ENCODE measurements around the gene CLASP1.
A peak's percentile ranks its signal among the peaks of the same experiment; 100 is the strongest.

Gene CLASP1

DNA sequence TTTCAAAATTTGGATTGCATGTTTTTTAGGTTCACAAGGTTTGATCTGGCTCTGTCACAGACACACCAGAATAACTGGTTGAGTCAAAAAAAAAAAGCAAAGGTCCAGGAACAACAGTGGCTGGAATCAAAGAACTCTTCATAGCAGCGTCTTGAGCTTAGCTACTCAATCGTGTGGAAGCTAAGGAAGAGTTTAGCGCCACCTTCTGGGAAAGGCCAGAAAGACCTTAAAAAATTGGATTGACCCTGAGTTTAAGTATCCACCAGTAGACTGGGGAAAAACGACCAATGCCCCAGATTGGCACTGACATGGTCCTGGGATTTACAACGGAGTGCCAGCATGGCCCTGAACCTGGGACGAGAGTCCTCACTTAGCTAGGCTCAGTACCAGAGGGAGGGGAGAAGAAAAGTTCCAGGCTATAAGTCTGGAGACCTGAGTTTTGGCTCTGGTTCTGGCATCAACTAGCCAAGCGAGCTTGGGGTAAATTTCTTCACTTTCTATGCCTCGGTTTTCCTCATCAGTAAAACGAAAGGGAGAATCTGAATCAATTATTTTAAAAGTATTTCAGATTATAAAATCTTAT, 293.1 kb downstream of the CLASP1 start:
- peak; percentile 89 for TF ChIP-seq CTCF (conservative IDR thresholded peaks at IDR 0.05; ENCODE audit: control insufficient read depth, insufficient read depth, low read depth, low read length)
- H3K4me3 ChIP-seq (ENCODE audit: control insufficient read depth, low read depth, low read length): no peak overlapping the region
- DNase-seq (ENCODE audit: low read depth): peak; percentile 75

DNA sequence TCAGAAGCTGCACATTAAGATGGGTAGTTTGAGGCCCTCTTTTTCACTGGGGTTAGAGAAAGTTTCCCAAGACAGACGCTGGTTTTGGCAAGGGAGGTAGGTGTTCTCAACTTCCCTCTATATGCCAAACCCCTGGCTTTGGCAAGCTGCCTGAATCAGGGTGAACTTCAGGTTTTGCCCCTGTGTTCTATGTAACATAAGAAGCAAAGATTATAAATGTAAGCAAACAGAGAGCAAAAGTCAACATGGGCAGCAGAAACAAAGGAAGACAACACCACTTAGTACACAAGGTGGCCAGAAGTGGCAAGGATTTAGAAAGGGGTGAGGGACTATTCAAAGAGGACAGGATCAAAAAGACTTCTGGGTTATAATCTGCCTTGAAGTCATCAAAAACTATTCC, 293.8 kb downstream of the CLASP1 start:
- no peak for TF ChIP-seq CTCF (conservative IDR thresholded peaks at IDR 0.05; ENCODE audit: control insufficient read depth, insufficient read depth, low read depth, low read length)
- no peak for DNase-seq (ENCODE audit: low read depth)
- H3K4me3 ChIP-seq (ENCODE audit: control insufficient read depth, low read depth, low read length): no peak overlapping the region

DNA sequence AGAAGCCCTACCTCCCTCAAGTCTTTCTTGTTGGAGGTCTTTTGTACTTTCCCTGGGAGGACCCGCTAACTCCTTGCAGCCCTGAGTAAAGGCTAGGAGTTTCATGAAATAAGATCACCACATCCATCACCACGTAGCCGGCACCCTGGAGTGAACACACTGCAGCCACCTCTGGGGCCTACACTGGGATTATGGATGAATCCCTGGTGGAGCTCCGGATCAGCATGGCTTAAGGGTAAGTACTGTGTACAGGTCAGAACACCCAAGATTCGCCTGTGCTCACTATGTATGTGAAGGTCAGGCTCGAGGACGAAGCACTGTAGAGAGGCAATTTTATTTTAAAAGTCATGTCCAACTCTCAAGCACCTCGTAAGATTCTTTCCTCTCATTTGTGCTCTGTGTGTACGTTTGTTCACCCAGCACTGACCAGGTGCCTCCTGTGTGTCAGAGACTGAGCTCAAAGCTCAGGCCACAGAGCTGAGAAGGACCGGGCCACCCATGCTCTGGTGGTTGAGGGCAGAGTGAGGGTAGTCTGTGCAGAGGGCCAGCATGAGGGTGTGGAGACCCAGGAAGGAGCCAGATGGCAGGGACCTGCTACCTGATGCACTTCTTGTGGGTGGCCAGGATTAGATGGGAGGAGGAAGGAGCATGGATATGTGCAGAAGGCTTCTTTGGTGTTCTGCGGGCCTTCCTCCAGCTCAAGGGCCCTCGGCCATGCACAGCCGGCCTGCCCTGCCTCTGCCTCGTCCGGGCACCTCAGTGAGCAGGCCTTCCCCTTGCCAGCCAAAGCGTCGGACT, 297.5 kb downstream of the CLASP1 start:
- no peak overlapping the region for H3K4me3 ChIP-seq (ENCODE audit: control insufficient read depth, low read depth, low read length)
- no peak for DNase-seq (ENCODE audit: low read depth)
- TF ChIP-seq CTCF (conservative IDR thresholded peaks at IDR 0.05; ENCODE audit: control insufficient read depth, insufficient read depth, low read depth, low read length): no peak

GRCh38 chr2:121350890-121351289, 298.4 kb downstream of the CLASP1 start:
- TF ChIP-seq CTCF (conservative IDR thresholded peaks at IDR 0.05; ENCODE audit: control insufficient read depth, insufficient read depth, low read depth, low read length): no peak
- no peak for DNase-seq (ENCODE audit: low read depth)
- no peak overlapping the region for H3K4me3 ChIP-seq (ENCODE audit: control insufficient read depth, low read depth, low read length)

DNA sequence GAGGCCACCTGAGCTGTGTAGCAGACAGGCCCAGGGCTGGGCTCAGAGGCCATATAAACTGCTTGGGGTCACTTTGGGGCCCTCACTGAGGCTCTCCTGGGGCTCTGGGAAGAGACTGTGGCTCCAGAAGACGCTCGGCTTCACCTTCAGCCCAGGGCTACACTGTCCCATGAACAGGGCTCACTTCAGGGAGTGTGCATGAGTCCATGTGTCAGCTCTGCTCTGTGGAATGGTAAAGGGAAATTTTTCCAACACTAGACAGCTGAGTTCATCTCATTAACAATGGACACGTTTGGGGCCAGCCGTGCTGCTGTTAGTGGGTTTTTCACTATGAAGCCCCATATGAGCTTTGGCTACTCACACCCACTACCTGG, 298.9 kb downstream of the CLASP1 start:
- DNase-seq (ENCODE audit: low read depth): no peak
- no peak overlapping the region for H3K4me3 ChIP-seq (ENCODE audit: control insufficient read depth, low read depth, low read length)
- TF ChIP-seq CTCF (conservative IDR thresholded peaks at IDR 0.05; ENCODE audit: control insufficient read depth, insufficient read depth, low read depth, low read length): no peak

- DNase-seq (ENCODE audit: low read depth): no peak
- no peak overlapping the region for H3K4me3 ChIP-seq (ENCODE audit: control insufficient read depth, low read depth, low read length)
- no peak for TF ChIP-seq CTCF (conservative IDR thresholded peaks at IDR 0.05; ENCODE audit: control insufficient read depth, insufficient read depth, low read depth, low read length)
Measured at GRCh38 chr2:121349721-121350401, 299.4 kb downstream of the CLASP1 start.

Measured in fibroblast of mammary gland (primary cell).